ENCODE results near the gene CD40. TPM values are rescaled to one million over a fixed set of nuclear protein-coding genes. Genes with fewer than 3 reads are reported as not detected.

The CD40 gene
- total RNA-seq, 1 experiment from 2014 or later, result 4.7 TPM

DNA sequence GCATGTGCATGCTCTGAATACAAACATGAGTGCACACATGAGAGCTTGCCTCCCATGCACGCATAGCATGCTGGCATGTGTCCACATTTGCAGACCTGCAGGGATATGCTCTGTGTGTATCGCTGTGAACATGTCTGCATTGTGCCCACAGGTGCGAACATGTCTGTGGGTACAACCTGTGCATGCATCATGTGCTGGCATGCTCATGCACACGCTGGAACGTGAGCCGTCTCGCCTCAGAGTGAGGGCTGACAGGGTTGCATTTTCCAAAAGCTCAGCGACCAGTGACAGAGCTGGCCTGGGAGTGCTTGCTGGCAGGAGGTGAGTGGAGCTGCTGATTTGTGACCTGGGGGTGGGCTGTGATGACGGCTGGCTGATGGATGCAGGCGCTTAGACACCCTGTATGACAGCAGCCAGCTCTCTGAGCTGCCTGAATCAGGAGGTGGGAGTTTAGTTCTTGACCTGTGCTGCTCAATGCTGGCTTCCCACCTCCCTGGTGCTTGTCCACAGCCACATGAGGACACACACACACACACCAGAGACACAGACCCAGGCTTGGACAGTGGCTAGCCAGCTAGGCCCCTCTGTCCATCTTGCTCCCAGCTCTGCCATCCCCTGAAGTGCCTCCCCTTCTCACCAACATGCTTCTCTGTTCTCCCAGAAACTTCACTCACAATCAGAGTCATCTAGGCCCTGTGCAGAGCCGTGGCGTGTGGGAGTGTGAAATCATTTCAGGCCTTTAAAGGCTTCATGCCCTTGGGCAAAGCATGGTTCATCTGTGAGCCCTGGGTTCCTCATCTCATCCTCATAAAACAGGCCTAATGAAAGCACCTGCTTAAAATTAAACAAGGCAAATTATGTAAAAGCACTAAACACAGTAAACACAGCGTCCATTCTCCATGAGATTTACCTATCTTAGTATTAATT is 51.4 kb downstream of the CD40 start:
- no peak for DNase-seq (ENCODE audit: extremely low read depth, low read depth)

DNA sequence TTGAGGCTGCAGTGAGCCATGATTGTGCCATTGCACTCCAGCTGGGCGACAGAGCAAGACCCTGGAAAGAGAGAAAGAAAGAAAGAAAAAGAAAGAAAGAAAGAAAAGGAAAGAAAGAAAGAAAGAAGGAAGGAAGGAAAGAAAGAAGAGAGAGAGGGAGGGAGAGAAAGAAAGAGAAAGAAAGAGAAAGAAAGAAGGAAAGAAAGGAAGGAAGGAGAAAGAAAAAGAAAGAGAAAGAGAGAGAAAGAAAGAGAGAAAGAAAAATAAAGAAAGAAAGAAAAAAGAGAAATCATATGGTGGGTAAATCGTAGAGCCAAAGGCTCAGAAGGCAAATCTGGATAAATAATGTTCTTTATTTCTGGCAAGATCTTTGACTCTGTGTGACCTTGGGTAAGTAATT is 53.4 kb downstream of the CD40 start:
- no peak for DNase-seq (ENCODE audit: extremely low read depth, low read depth)

DNA sequence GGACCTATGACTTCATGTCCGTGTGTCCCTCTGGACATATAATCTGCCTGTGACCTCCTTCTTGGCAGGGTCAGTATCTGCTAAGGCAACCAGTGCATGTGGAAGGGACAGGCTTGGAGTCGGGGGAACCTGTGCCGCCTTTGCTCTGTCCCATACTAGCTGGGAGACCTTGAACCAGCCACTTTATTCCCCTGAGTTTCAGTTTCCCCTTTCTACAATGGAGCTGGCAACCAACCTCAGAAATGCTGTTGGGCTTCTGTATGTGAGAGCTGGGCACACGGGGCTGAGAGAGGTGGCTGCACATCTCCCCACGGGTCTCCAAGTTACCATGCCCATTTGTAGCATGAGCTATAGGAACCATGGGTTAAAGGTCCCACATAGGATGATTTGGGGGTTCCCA is 53.8 kb downstream of the CD40 start:
- DNase-seq (ENCODE audit: extremely low read depth, low read depth), result no peak

DNA sequence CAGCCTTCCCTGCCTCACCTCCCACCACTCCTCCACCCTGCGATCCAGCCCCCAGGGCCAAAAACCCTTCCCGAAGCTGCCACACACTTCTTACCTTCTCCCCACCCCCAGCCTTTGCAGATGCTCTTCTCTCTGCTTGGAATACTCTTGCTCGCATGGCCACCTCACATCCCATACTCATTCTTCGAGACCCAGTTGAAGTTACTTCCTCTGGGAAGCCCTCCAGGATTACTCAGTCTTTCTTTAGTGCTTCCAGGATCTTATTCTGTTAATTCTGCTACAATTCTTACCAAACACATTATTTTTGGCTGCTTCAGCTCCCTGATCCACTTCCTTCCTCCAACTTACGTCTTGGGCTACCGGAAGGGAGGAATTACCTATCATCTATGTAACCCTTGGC is 54.3 kb downstream of the CD40 start:
- no peak for DNase-seq (ENCODE audit: extremely low read depth, low read depth)

DNA sequence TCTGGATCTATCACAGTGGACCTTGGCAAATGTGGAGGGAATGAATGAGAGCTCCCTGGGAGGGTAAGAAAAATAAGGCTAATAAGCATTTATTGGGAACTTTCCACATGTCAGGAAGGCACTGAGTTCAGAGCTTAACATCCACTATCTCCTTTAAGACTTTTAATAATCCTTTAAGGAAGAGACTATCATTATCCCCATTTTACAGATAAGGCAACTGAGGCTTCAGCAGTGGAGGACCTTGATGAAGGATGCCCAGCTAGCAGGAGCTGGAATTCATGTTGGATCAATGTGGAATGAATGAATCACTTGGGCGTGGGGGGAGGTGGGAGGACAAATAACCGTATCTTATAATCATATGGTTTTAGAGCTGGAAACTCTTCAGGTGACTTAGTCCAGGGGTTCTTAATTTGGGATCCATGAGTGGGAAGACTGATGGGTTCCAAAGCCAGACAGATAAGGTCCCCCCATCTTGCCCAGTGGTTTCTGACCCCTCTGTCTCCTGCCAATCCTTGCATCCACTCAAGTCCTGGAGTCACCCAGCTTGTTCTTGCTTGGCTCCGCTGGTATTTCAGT is 54.9 kb downstream of the CD40 start:
- DNase-seq (ENCODE audit: extremely low read depth, low read depth), result no peak

DNA sequence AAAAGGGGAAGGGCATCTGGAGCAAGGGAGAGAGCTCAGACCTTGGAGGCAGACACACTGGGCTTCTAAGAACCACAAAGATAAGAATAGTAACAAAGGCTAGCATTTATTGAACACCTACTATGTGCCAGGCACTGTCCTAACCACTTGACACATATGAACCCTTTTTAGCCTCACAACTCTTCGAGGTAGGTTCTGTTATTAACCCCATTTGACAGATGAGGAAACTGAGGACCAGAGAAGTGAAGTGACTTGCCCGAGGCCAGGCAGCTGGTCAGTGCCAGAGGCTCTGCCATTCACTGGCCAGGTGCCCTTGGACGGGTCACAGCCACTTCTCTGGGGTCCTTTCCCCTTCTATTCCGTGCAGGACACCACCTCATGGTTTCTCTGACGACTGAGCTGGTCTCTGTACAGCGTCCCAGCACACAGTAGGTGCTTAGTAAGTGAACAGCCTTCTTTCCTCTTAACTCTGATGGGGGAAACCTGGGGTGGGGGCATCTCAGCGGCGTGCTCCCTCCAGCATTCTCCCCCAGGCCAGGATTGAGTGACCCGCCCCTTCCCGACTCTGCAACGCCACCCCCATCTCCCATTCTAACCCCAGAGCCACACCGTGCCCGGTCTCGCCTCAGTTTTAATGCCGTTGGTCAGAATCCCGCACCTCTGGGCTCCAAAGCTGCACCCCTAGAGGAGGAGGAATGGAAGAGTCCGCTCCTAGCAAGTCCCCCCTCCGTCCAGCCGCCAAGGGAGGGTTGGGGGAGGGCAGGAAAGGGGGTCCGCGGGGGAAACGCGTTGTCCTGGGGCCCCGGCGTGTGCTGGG is 55.7 kb downstream of the CD40 start:
- no peak for DNase-seq (ENCODE audit: extremely low read depth, low read depth)

DNA sequence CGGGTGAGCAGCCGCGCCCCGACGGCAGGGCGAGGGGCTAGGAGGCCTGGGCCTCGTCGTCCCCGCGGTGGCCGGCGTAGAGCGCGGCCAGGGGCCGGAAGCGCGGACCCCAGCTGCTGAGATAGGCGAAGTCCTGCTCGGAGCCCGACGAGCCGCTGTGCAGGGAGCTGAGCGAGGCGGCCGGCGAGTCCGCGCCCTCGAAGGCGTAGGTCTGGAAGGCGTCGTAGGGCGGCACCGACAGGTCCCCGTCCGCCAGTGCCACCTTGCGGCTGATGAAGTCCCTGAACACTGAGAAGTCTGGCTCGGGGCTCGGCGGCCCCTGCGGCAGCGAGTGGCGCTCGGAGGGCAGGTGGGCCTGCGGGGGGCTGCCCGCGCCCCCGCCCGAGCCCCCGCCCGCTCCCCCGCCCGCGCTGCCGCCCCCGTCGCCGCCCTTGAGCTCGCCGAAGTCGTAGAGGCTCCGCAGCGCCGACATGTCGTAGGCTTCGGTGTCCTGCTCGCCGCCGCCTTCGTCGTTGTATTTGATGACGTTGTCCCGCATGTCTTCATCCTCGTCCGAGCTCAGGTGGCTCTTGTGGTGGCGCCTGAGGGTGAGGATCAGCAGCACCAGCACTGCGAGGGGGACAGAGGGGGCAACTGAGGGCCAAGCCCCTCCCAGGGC is 56.5 kb downstream of the CD40 start:
- DNase-seq (ENCODE audit: extremely low read depth, low read depth), result peak; percentile 67

DNA sequence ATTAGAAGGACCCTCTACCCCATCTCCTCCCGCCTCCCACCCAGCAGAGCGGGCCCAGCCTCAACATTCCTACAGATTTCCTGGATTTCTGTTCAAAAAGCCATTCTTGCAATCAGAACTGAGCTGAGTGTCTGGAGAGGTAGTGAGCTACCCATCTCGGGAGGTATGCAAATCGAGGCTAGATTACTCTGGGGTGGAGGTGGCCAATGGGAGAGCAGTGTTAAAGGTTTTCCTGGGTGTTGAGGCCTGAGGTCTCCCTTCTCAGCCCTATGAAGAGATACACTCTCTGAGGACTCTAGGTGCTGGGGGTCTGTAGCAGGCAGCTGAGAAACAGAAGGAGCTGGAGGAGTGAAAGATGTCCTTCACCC is 57.0 kb downstream of the CD40 start:
- no peak for DNase-seq (ENCODE audit: extremely low read depth, low read depth)

DNA sequence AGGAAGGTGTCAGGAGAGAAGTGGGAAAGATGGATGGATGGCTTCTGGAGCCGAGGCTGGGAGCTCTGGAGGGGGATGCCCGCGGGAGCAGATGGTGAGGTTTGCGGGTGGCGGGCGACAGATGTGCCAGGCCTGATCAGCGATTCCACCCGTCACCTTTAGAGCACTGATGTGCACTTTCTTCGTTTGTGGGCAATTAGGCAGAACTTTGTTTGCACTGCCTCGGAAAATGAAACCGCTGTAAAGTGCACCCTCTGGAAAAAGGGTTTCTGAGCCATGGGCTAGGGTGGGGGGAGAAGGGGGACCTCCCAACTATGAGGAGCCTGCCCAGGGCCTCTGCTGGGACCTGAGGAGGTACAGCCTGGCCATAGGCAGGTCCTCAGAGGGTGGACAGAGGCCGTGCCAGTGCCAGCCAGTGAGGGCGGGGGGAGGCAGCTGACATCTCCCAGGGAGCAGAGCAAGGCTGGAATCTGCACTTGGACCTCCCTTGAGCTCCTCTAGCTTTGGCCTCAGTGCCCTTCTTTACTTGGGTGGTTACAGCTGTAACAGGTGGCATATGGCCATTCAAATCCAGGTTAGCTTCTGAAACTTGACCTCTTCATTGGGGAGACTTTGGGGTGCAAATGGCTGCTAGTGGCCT is 58.7 kb downstream of the CD40 start:
- DNase-seq (ENCODE audit: extremely low read depth, low read depth), result no peak

DNA sequence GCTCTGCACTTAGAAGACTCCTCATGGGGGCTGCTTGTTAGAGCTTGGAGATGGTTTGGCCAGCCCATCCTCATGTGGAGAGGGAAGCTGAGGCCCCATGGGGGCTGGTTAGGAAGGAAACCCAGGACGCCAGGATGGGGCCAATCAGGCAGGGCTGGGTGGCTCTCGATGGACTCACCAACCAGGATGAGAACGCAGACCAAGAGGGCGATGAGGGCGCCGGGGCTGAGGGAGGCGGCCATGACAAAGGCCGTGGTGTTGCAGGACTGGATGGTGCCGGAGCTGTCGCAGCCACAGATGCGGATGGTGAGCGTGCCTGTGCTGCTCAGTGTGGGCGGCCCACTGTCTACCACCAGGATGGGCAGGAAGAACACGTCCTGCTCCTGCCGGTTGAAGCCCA is 59.7 kb downstream of the CD40 start:
- DNase-seq (ENCODE audit: extremely low read depth, low read depth), result no peak

DNA sequence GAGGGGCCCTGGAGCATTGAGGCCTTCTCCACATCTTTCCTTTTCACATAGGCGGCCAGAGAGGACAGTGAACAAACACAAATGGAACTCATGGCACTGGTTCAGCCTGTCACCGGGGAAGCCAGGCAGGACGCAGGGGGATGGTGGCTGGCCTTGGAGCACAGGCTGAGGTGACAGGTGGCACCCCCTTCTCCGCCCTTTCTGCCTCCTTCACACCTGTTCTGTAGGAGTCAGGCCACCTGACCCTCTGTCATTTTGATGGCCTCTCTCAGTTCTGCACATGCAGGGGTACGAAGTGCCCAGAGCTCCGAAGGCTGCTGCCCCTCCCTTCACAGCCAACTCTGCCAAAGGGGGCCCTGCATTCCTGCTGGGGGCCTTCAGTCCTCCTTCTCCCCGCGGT is 60.8 kb downstream of the CD40 start:
- no peak for DNase-seq (ENCODE audit: extremely low read depth, low read depth)

Other genes with a start within 250 kb of the CD40 start
- gene ZSWIM1, start 237.1 kb upstream of the CD40 start, total RNA-seq (2014; rRNA removed; shearing (Covaris generic)), result 11.2 and 11.4 TPM in 2 replicates
- 0.75 TPM in 1 of 2 replicates, not detected in the other for gene SPATA25, start 230.7 kb upstream of the CD40 start, total RNA-seq (2014; rRNA removed; shearing (Covaris generic))
- 1.4 and 1.5 TPM in 2 replicates for gene NEURL2, start 227.1 kb upstream of the CD40 start, total RNA-seq (2014; rRNA removed; shearing (Covaris generic))
- 80.3 and 81.6 TPM in 2 replicates for gene CTSA, start 227.0 kb upstream of the CD40 start, total RNA-seq (2014; rRNA removed; shearing (Covaris generic))
- 116 and 122 TPM in 2 replicates for gene PLTP, start 206.2 kb upstream of the CD40 start, total RNA-seq (2014; rRNA removed; shearing (Covaris generic))
- 10.7 and 13.2 TPM in 2 replicates for gene PCIF1, start 183.6 kb upstream of the CD40 start, total RNA-seq (2014; rRNA removed; shearing (Covaris generic))
- gene ZNF335, start 146.1 kb upstream of the CD40 start, total RNA-seq (2014; rRNA removed; shearing (Covaris generic)), result 13.8 and 16.3 TPM in 2 replicates
- not detected in 2 replicates for gene MMP9, start 109.4 kb upstream of the CD40 start, total RNA-seq (2014; rRNA removed; shearing (Covaris generic))
- gene SLC12A5, start 89.1 kb upstream of the CD40 start, total RNA-seq (2014; rRNA removed; shearing (Covaris generic)), result not detected in 2 replicates
- 15.8 and 19.1 TPM in 2 replicates for gene NCOA5, start 28.4 kb upstream of the CD40 start, total RNA-seq (2014; rRNA removed; shearing (Covaris generic))
- gene CDH22, start 190.2 kb downstream of the CD40 start, total RNA-seq (2014; rRNA removed; shearing (Covaris generic)), result not detected in 2 replicates

All from NCI-H460 (cell line).